Right ventricle myocardium inferior (tissue), 1 donor: ENCODE measurements around the gene CORO6. TPM values are rescaled to one million over a fixed set of nuclear protein-coding genes. Genes with fewer than 3 reads are reported as not detected.
"Not testable (repeated sequence)": the region's sequence is repeated elsewhere in the genome, so short reads cannot be mapped to it uniquely, and the experiment has no call there.

Source experiments
- ATAC-seq: fragments of 200-7000 bp; cut with Tn5 transposase; one replicate; pipeline ENCODE4 v1.9.1; 2020; ENCODE audit warnings: mild to moderate bottlenecking, moderate library complexity
- DNase-seq: peaks from one replicate; pipeline ENCODE4 v3.0.0; 2021; ENCODE audit errors: missing footprints
- intact Hi-C: fragments of 100-400 bp; cut with DNase I; formaldehyde crosslinking; loops from one replicate; pipeline ENCODE4 v1.11.0; 2022
- long read RNA-seq: library from polyadenylated mRNA; unstranded; transcript quantifications from one replicate; pipeline ENCODE4 v2.0.0, GENCODE V29; 2021
- total RNA-seq: library from RNA; stranded (reverse); fragmentation: NEBNext Ultra II Directional; extraction: Animal tissue kit (Norgen Biotek cat#: 25700); gene quantifications from one replicate; pipeline ENCODE4 v1.2.1, GENCODE V29; 2021
- donor health status: DM: no; HTN: yes; CAD: no; lungs with severe emphysema.

CORO6 gene
- 93.2 TPM for total RNA-seq
- long read RNA-seq, partial matches to known transcripts, result 11 of 91 reads
- long read RNA-seq, other reads (novel, unspliced or antisense), result 75 of 91 reads

GRCh38 chr17:29622337-29623282 is at the start of gene CORO6:
CORO6 (minus strand) TSS chr17:29622912; CDS start chr17:29621421, 1,491 bp downstream.
- intact Hi-C loops, result loop anchor here (5.0 kb wide), 1 partner anchor 140 kb away; no protein-coding TSS in a partner anchor
- ATAC-seq (peak; percentile 72), DNase-seq (peak; percentile 86)

GRCh38 chr17:29671661-29672060 is 48.9 kb upstream of the CORO6 start:
- intact Hi-C loops, result no loop called here
- no peak for ATAC-seq
- no peak for DNase-seq

GRCh38 chr17:29669266-29669665 is 46.6 kb upstream of the CORO6 start:
- DNase-seq, result no peak
- ATAC-seq, result no peak
- intact Hi-C loops, result no loop called here

- ATAC-seq (peak; percentile 69), DNase-seq (no peak)
- intact Hi-C loops, result no loop called here
Measured at GRCh38 chr17:29667969-29668368, 45.3 kb upstream of the CORO6 start.

- no peak for DNase-seq
- intact Hi-C loops, result no loop called here
- ATAC-seq, result no peak
Measured at GRCh38 chr17:29665481-29665810, 42.7 kb upstream of the CORO6 start.

- intact Hi-C loops, result no loop called here
- DNase-seq (no peak), ATAC-seq (no peak)
Measured at GRCh38 chr17:29664743-29665480, 42.2 kb upstream of the CORO6 start.

GRCh38 chr17:29663155-29663554 is 40.4 kb upstream of the CORO6 start:
- intact Hi-C loops, result no loop called here
- peak; percentile 27 for ATAC-seq
- DNase-seq, result no peak

- no peak for DNase-seq
- intact Hi-C loops, result no loop called here
- ATAC-seq, result no peak
Measured at GRCh38 chr17:29661213-29661612, 38.5 kb upstream of the CORO6 start.

- DNase-seq (no peak), ATAC-seq (no peak)
- intact Hi-C loops, result no loop called here
Measured at GRCh38 chr17:29659155-29659554, 36.4 kb upstream of the CORO6 start.

GRCh38 chr17:29655323-29655722 is 32.6 kb upstream of the CORO6 start:
- ATAC-seq (no peak), DNase-seq (no peak)
- intact Hi-C loops, result no loop called here

- DNase-seq (no peak), ATAC-seq (no peak)
- intact Hi-C loops, result no loop called here
Measured at GRCh38 chr17:29653995-29654714, 31.4 kb upstream of the CORO6 start.

- ATAC-seq, result no peak
- intact Hi-C loops, result no loop called here
Measured at GRCh38 chr17:29652976-29653375, 30.3 kb upstream of the CORO6 start.

GRCh38 chr17:29651913-29652312 is 29.2 kb upstream of the CORO6 start:
- ATAC-seq, intact Hi-C loops, DNase-seq: not testable (repeated sequence)

More at GRCh38 chr17:29652976-29653375, 30.3 kb upstream of the CORO6 start:
- no peak for DNase-seq

- ATAC-seq (no peak), DNase-seq (no peak)
- intact Hi-C loops, result no loop called here
Measured at GRCh38 chr17:29650396-29650795, 27.7 kb upstream of the CORO6 start.

- DNase-seq (no peak), ATAC-seq (no peak)
- intact Hi-C loops, result no loop called here
Measured at GRCh38 chr17:29649359-29649758, 26.6 kb upstream of the CORO6 start.

GRCh38 chr17:29648005-29648404 is 25.3 kb upstream of the CORO6 start:
- ATAC-seq (no peak), DNase-seq (no peak)
- intact Hi-C loops, result no loop called here

GRCh38 chr17:29645515-29646051 is 22.9 kb upstream of the CORO6 start:
- intact Hi-C loops, result no loop called here
- DNase-seq, result peak; percentile 81
- peak; percentile 89 for ATAC-seq

GRCh38 chr17:29643817-29644160 is 21.1 kb upstream of the CORO6 start:
- DNase-seq, result no peak
- ATAC-seq, result no peak
- intact Hi-C loops, result loop anchor here (5.0 kb wide), 2 partner anchors 119 to 284 kb away; no protein-coding TSS in a partner anchor

- intact Hi-C loops, result loop anchor here (5.0 kb wide), 2 partner anchors 120 to 285 kb away; no protein-coding TSS in a partner anchor
Measured at GRCh38 chr17:29642171-29642611, 19.5 kb upstream of the CORO6 start.

More at GRCh38 chr17:29642171-29642611, 19.5 kb upstream of the CORO6 start:
- DNase-seq (no peak), ATAC-seq (no peak)
